Fibroblast of skin of right biceps (primary cell): ENCODE data around the gene CASQ1.
A peak's percentile ranks its signal among the peaks of the same experiment; 100 is the strongest.

Experiments used
- DNase-seq: peaks from one replicate; pipeline ENCODE4 v3.0.0-alpha.2; 2013

The CASQ1 gene

GRCh38 chr1:160189649-160190625 is at the start of gene CASQ1:
Gene CASQ1, plus strand, starts transcription at chr1:160190575. Its CDS starts 177 bp downstream, at chr1:160190752.
- DNase-seq: peak; percentile 56

- DNase-seq: no peak
These were observed 46.7 kb upstream of the CASQ1 start for GRCh38 chr1:160143695-160144094.

- peak; percentile 19 for DNase-seq
These were observed 45.5 kb upstream of the CASQ1 start for GRCh38 chr1:160144921-160145320.

- no peak for DNase-seq
These were observed 44.3 kb upstream of the CASQ1 start for GRCh38 chr1:160146107-160146506.

GRCh38 chr1:160148121-160148520 is 42.3 kb upstream of the CASQ1 start:
- DNase-seq: no peak

- peak; percentile 30 for DNase-seq
These were observed 41.1 kb upstream of the CASQ1 start for GRCh38 chr1:160149233-160149632.

- peak; percentile 72 for DNase-seq
These were observed 40.7 kb upstream of the CASQ1 start for GRCh38 chr1:160149716-160150115.

- DNase-seq: no peak
These were observed 39.1 kb upstream of the CASQ1 start, which contains the start of gene ATP1A4 for GRCh38 chr1:160151303-160151702. Gene ATP1A4, plus strand, starts transcription at chr1:160151603. Its CDS starts 438 bp downstream, at chr1:160152041.

- DNase-seq: no peak
These were observed 35.6 kb upstream of the CASQ1 start for GRCh38 chr1:160154790-160155189.

- DNase-seq: no peak
These were observed 34.0 kb upstream of the CASQ1 start for GRCh38 chr1:160156361-160156760.

- DNase-seq: no peak
These were observed 33.2 kb upstream of the CASQ1 start for GRCh38 chr1:160157174-160157573.

GRCh38 chr1:160158031-160158430 is 32.3 kb upstream of the CASQ1 start:
- no peak for DNase-seq

- DNase-seq: no peak
These were observed 31.8 kb upstream of the CASQ1 start for GRCh38 chr1:160158534-160158933.

GRCh38 chr1:160159846-160160245 is 30.5 kb upstream of the CASQ1 start:
- no peak for DNase-seq

- peak; percentile 17 for DNase-seq
These were observed 28.2 kb upstream of the CASQ1 start for GRCh38 chr1:160161965-160162705.

- DNase-seq: no peak
These were observed 27.4 kb upstream of the CASQ1 start for GRCh38 chr1:160162931-160163330.

GRCh38 chr1:160163615-160164014 is 26.8 kb upstream of the CASQ1 start:
- DNase-seq: no peak

- DNase-seq: no peak
These were observed 26.3 kb upstream of the CASQ1 start for GRCh38 chr1:160164121-160164520.

- DNase-seq: no peak
These were observed 24.1 kb upstream of the CASQ1 start for GRCh38 chr1:160166166-160166868.

- DNase-seq: no peak
These were observed 23.3 kb upstream of the CASQ1 start for GRCh38 chr1:160167056-160167455.

GRCh38 chr1:160167580-160167979 is 22.8 kb upstream of the CASQ1 start:
- peak; percentile 25 for DNase-seq

GRCh38 chr1:160168016-160168415 is 22.4 kb upstream of the CASQ1 start:
- no peak for DNase-seq
